ENCODE results near the gene ERVFRD-1.
A peak's percentile ranks its signal among the peaks of the same experiment; 100 is the strongest.

ERVFRD-1 gene

DNA sequence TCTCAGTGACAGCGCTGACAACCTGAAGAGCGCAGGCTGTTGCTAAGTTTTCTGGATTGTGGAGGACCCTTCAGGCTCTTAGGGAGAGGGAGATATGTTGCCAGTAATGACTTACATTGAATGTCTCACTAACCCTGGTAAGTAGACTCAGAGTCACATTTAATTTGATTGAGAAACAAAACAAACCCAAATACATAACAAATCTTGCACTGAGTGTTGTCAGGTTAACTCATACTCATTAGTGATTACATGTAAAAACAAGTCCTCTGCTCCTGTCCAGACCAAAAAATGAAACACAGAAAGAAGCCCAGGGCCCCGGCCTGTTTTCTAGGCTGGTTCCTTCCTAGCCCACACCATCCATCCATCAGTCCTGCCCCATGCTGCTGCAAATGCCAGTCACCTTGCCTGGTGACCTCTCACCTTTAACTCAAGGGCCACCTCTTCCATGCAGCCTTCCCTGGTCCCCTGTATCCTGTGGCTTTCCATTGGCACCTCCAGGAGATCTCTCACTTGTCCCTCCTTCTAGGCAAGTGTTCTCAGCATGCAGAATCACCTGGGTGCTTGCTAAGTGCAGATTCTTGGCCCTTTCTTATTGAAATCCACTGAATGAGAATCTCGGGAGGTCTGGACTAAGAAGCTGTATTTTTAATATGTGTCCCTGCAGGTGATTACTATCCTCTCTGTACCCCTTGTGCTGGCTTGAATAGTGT is 34.7 kb upstream of the ERVFRD-1 start:
- H3K4me1 ChIP-seq (ENCODE audit: control insufficient read depth, insufficient read depth, low read length), result no peaks in the 10 kb centered on the region
- H3K4me3 ChIP-seq (ENCODE audit: low read depth, low read length), result no peak overlapping the region
- H3K9me3 ChIP-seq (ENCODE audit: control insufficient read depth, insufficient read depth, low read depth, low read length), result no peaks in the 10 kb centered on the region
- H3K36me3 ChIP-seq (ENCODE audit: control insufficient read depth in 2 of 2, insufficient read depth in 1 of 2, low read length in 2 of 2), result no peaks in the 10 kb centered on the region
- TF ChIP-seq, protein P1, sequence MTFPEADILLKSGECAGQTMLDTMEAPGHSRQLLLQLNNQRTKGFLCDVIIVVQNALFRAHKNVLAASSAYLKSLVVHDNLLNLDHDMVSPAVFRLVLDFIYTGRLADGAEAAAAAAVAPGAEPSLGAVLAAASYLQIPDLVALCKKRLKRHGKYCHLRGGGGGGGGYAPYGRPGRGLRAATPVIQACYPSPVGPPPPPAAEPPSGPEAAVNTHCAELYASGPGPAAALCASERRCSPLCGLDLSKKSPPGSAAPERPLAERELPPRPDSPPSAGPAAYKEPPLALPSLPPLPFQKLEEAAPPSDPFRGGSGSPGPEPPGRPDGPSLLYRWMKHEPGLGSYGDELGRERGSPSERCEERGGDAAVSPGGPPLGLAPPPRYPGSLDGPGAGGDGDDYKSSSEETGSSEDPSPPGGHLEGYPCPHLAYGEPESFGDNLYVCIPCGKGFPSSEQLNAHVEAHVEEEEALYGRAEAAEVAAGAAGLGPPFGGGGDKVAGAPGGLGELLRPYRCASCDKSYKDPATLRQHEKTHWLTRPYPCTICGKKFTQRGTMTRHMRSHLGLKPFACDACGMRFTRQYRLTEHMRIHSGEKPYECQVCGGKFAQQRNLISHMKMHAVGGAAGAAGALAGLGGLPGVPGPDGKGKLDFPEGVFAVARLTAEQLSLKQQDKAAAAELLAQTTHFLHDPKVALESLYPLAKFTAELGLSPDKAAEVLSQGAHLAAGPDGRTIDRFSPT (tag by site-specific recombination; IDR thresholded peaks at IDR 0.05), result no peak
- TF ChIP-seq ZFP41 (tag by site-specific recombination; IDR thresholded peaks at IDR 0.05; ENCODE audit: borderline replicate concordance) (no peak), MZF1 (tag by site-specific recombination; IDR thresholded peaks at IDR 0.05; ENCODE audit: borderline replicate concordance) (no peak), ZNF19 (tag by site-specific recombination; IDR thresholded peaks at IDR 0.05; ENCODE audit: low read depth) (no peak)
- TF ChIP-seq, protein P2, sequence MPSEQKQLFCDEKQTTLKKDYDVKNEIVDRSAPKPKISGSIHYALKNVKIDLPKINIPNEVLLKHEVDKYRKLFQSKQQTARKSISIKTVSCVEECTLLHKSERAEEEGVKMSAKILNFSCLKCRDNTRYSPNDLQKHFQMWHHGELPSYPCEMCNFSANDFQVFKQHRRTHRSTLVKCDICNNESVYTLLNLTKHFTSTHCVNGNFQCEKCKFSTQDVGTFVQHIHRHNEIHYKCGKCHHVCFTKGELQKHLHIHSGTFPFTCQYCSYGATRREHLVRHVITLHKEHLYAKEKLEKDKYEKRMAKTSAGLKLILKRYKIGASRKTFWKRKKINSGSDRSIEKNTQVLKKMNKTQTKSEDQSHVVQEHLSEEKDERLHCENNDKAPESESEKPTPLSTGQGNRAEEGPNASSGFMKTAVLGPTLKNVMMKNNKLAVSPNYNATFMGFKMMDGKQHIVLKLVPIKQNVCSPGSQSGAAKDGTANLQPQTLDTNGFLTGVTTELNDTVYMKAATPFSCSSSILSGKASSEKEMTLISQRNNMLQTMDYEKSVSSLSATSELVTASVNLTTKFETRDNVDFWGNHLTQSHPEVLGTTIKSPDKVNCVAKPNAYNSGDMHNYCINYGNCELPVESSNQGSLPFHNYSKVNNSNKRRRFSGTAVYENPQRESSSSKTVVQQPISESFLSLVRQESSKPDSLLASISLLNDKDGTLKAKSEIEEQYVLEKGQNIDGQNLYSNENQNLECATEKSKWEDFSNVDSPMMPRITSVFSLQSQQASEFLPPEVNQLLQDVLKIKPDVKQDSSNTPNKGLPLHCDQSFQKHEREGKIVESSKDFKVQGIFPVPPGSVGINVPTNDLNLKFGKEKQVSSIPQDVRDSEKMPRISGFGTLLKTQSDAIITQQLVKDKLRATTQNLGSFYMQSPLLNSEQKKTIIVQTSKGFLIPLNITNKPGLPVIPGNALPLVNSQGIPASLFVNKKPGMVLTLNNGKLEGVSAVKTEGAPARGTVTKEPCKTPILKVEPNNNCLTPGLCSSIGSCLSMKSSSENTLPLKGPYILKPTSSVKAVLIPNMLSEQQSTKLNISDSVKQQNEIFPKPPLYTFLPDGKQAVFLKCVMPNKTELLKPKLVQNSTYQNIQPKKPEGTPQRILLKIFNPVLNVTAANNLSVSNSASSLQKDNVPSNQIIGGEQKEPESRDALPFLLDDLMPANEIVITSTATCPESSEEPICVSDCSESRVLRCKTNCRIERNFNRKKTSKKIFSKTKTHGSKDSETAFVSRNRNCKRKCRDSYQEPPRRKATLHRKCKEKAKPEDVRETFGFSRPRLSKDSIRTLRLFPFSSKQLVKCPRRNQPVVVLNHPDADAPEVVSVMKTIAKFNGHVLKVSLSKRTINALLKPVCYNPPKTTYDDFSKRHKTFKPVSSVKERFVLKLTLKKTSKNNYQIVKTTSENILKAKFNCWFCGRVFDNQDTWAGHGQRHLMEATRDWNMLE (tag by site-specific recombination; conservative IDR thresholded peaks at IDR 0.05; ENCODE audit: low read depth), result no peak
- ChIA-PET CTCF (interaction anchor here (0.6 to 5.8 kb wide), 4 partner anchors 10 to 891 kb away, joined by 3 to 110 read pairs (median 12); no protein-coding TSS in a partner anchor), POLR2A (interaction anchor here (0.6 kb wide), 1 partner anchor 349 kb away, joined by 3 read pairs; no protein-coding TSS in a partner anchor)
- H3K27ac ChIP-seq (ENCODE audit: extremely low read depth, low read depth, low read length), result no peak overlapping the region

DNA sequence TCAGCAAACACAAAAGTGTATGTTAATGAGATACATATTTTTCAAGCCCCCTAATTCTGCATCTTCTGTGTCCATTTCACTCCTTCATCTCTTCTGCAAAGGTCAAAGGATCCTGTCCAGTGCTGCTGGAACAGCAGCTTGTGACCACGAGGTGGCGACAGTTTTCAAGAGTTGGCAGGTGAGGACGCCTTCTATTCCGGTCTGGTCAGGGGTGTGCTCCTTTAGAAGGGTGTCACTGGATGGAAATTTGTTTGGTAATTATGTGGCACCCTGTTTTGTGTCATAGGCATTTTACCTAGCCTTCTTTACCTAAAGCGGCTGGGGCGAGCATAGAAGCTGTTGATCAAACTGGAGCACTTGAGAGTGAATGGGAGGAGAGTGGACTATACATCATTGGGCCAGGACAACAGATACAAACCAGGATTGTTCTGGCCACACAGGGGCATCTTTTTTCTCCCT is 32.9 kb upstream of the ERVFRD-1 start:
- H3K9me3 ChIP-seq (ENCODE audit: control insufficient read depth, insufficient read depth, low read depth, low read length), result no peaks in the 10 kb centered on the region
- no peak overlapping the region for H3K27ac ChIP-seq (ENCODE audit: extremely low read depth, low read depth, low read length)
- POLR2A ChIA-PET, result no interaction called here
- CTCF ChIA-PET, result interaction anchor here (0.6 to 5.8 kb wide), 32 partner anchors 8 to 618 kb away, joined by 3 to 110 read pairs (median 5); no protein-coding TSS in a partner anchor
- no peaks in the 10 kb centered on the region for H3K36me3 ChIP-seq (ENCODE audit: control insufficient read depth in 2 of 2, insufficient read depth in 1 of 2, low read length in 2 of 2)
- no peak overlapping the region for H3K4me3 ChIP-seq (ENCODE audit: low read depth, low read length)
- no peaks in the 10 kb centered on the region for H3K4me1 ChIP-seq (ENCODE audit: control insufficient read depth, insufficient read depth, low read length)
- TF ChIP-seq KLF10 (tag by site-specific recombination; IDR thresholded peaks at IDR 0.05) (peak; percentile 31; the same call in 1 of the 2 replicates), ZNF654 (tag by site-specific recombination; IDR thresholded peaks at IDR 0.05; ENCODE audit: low read depth) (peak; percentile 90), ZNF830 (tag by site-specific recombination; IDR thresholded peaks at IDR 0.05; ENCODE audit: low read depth) (no peak), ZNF23 (tag by site-specific recombination; IDR thresholded peaks at IDR 0.05; ENCODE audit: borderline replicate concordance) (no peak), ZNF248 (tag by site-specific recombination; IDR thresholded peaks at IDR 0.05) (no peak), BCL11B (tag by site-specific recombination; IDR thresholded peaks at IDR 0.05; ENCODE audit: low read depth) (0 out of 2 replicates have a peak, but pooled peaks have one; percentile 15)
- TF ChIP-seq, protein P3, sequence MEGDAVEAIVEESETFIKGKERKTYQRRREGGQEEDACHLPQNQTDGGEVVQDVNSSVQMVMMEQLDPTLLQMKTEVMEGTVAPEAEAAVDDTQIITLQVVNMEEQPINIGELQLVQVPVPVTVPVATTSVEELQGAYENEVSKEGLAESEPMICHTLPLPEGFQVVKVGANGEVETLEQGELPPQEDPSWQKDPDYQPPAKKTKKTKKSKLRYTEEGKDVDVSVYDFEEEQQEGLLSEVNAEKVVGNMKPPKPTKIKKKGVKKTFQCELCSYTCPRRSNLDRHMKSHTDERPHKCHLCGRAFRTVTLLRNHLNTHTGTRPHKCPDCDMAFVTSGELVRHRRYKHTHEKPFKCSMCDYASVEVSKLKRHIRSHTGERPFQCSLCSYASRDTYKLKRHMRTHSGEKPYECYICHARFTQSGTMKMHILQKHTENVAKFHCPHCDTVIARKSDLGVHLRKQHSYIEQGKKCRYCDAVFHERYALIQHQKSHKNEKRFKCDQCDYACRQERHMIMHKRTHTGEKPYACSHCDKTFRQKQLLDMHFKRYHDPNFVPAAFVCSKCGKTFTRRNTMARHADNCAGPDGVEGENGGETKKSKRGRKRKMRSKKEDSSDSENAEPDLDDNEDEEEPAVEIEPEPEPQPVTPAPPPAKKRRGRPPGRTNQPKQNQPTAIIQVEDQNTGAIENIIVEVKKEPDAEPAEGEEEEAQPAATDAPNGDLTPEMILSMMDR (tag by site-specific recombination; IDR thresholded peaks at IDR 0.05), result peak; percentile 67; the same call in 1 of the 2 replicates
- TF ChIP-seq, protein P4, sequence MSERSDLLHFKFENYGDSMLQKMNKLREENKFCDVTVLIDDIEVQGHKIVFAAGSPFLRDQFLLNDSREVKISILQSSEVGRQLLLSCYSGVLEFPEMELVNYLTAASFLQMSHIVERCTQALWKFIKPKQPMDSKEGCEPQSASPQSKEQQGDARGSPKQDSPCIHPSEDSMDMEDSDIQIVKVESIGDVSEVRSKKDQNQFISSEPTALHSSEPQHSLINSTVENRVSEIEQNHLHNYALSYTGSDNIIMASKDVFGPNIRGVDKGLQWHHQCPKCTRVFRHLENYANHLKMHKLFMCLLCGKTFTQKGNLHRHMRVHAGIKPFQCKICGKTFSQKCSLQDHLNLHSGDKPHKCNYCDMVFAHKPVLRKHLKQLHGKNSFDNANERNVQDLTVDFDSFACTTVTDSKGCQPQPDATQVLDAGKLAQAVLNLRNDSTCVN (tag by site-specific recombination; optimal IDR thresholded peaks at IDR 0.05), result no peak
- TF ChIP-seq, protein P5, sequence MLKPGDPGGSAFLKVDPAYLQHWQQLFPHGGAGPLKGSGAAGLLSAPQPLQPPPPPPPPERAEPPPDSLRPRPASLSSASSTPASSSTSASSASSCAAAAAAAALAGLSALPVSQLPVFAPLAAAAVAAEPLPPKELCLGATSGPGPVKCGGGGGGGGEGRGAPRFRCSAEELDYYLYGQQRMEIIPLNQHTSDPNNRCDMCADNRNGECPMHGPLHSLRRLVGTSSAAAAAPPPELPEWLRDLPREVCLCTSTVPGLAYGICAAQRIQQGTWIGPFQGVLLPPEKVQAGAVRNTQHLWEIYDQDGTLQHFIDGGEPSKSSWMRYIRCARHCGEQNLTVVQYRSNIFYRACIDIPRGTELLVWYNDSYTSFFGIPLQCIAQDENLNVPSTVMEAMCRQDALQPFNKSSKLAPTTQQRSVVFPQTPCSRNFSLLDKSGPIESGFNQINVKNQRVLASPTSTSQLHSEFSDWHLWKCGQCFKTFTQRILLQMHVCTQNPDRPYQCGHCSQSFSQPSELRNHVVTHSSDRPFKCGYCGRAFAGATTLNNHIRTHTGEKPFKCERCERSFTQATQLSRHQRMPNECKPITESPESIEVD (tag by site-specific recombination; IDR thresholded peaks at IDR 0.05), result no peak
